GM19397 (cell line): ENCODE data around the gene DTNB.
"Not testable (repeated sequence)": the region's sequence is repeated elsewhere in the genome, so short reads cannot be mapped to it uniquely, and the experiment has no call there.

ENCODE experiments used
- ATAC-seq: cut with Tn5 transposase; IDR thresholded peaks from one replicate; pipeline ENCODE4 v1.9.1; 2021; ENCODE audit warnings: mild to moderate bottlenecking, moderate library complexity; ENCODE audit not compliant: unreplicated experiment

Gene DTNB

GRCh38 chr2:25549571-25549970 lies 123.8 kb downstream of the DTNB start:
- not testable (repeated sequence) for ATAC-seq

DNA sequence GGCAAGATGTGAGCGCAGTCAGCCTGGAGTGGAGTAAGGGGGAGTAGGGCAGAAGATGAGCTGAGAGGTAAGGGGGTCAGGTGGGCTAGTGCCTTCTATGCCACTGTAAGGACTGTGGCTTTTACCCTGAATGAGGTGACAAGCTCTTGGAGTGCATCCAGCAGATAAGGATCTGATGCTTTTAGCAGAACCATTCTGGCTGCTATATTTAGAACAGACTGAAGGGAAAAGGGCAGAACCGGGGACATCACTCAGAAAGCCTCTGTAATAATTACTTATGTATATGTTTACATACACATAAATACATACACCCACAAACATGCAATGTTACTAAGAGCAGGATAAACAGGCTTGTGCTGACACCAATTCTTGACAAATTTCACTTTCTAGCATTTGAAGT lies 124.8 kb downstream of the DTNB start:
- no peak for ATAC-seq

DNA sequence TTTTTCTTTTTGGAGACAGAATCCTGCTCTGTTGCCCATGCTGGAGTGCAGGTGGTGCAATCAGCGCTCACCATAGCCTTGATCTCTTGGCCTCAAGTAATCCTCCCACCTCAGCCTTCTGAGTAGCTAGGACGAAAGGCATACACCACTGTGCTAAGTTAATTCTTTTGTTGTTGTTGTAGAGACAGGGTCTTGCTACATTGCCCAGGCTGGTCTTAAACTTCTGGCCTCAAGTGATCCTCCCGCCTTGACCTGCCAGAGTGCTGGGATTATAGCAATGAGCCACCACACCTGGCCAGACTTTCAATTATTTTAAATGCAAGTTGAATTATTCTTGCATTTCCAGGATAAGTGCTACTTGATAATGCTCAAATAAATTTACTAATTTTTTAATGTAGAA lies 126.5 kb downstream of the DTNB start:
- ATAC-seq: no peak

GRCh38 chr2:25545899-25546298 lies 127.5 kb downstream of the DTNB start:
- ATAC-seq: no peak

GRCh38 chr2:25544445-25544844 lies 128.9 kb downstream of the DTNB start:
- no peak for ATAC-seq

DNA sequence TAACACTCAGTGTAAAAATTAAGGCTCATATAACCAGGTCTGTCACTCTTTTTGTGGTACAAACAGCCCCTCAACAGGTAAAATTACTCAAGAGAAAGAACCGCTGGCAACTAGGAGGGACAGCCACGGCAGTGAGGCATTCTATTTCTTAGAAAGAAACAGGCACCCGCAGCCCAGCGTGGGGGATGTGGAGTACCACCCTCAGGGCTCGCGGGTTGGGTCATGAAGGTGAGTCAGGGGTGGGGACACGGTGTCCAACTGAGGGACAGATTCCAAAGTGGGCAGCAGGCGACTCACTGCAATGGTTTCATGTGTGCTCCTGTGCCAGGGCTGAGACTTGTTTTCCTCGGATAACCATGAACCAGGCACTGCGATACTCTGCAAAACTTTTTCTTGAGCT lies 129.4 kb downstream of the DTNB start:
- ATAC-seq: no peak

- no peak for ATAC-seq
Observed at GRCh38 chr2:25541378-25541777, 132.0 kb downstream of the DTNB start.

DNA sequence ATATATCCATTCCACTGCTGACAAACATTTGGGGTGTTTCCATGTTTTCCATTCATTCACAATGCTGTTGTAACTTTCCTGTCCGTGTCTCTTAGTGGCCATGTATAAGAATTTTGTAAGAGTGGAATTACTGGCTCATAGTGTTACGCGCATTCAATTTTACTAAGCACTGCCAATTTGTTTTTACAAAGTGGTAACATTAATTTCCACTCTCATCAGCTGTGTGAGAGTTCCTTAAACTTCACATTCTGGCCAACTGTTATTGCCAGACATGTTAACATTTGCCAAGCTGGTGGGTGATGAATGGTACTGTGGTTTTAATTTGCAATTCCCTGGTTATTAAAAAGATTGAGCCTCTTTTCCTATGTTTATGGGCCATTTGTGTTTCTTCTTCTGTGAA lies 134.2 kb downstream of the DTNB start:
- no peak for ATAC-seq

DNA sequence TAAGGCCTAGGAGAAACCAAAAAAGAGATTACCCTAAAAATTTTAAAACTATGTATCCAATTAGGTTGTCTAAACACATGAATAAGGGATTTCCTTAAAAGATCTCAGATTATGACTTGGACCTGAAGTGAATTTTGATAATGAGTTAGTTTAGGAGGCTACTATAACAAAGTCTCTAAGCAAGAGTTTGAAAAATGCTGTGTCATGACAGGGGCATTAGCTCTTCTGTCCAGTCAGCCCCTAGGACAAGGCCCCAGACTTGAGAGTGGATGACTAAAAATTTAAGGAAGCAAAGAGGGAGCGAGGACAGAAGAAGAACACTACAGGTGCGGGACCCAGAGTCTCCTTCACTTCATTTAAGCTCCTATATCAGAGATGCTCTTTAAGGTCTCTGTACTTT lies 135.9 kb downstream of the DTNB start:
- no peak for ATAC-seq

- ATAC-seq: not testable (repeated sequence)
Observed at GRCh38 chr2:25535411-25536289, 137.7 kb downstream of the DTNB start.

- ATAC-seq: not testable (repeated sequence)
Observed at GRCh38 chr2:25534937-25535336, 138.4 kb downstream of the DTNB start.

- ATAC-seq: no peak
Observed at GRCh38 chr2:25534455-25534854, 138.9 kb downstream of the DTNB start.

GRCh38 chr2:25533771-25534170 lies 139.6 kb downstream of the DTNB start:
- ATAC-seq: not testable (repeated sequence)

DNA sequence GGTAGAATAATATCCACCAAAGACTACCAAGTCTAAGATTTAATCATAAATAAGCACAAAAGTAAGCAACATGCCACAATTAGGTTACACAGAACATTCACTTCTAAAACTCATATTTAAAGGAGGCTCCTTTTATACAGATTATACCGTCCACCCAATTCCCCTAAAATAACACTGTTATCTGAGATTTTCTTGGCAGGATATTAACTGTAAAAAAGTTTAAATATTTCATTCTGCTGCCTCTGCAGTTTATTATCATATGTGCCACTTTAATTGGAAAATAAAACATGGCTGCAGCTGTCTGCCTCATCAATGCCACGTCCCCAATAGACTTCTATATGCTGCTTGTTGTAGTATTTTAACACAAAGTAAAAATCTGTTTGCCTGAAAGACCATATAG lies 140.9 kb downstream of the DTNB start:
- ATAC-seq: no peak

- no peak for ATAC-seq
Observed at GRCh38 chr2:25529034-25529433, 144.3 kb downstream of the DTNB start.

DNA sequence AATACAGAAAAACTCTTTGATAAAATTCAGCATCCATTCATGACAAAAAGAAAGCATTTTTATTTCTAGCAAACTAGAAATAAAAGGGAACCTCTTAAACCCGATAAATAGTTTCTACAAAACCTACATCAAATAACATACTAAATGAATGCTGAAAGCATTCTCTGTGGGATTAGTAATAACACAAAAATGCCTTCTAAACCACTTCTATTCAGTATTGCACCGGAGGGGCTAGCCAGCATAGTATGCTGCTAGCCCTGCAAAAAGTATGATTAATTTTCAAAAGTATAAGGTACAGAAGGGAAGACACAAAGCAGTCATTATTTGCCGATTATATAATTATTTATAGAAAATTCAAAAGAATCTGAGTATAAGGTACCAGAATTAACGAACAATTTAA lies 145.2 kb downstream of the DTNB start:
- no peak for ATAC-seq

DNA sequence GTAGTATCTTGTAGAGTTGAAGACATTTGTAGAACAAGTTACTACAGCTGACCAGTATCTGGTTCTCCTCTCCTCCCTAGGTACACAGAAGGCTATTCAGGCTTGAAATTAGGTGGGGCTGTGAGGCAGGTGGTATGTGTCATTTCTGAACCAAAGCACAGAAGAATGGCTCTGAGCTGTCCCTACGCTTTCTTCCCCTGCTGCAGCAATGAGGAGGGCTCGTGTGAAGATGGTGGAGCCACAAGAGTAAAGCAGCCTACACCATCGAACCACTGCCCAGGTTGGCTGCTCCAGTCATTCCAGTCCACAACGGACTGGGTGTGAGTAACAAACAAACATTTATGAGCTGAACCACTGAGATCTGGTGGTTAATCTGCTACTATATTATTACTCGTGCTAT lies 148.9 kb downstream of the DTNB start:
- ATAC-seq: no peak

DNA sequence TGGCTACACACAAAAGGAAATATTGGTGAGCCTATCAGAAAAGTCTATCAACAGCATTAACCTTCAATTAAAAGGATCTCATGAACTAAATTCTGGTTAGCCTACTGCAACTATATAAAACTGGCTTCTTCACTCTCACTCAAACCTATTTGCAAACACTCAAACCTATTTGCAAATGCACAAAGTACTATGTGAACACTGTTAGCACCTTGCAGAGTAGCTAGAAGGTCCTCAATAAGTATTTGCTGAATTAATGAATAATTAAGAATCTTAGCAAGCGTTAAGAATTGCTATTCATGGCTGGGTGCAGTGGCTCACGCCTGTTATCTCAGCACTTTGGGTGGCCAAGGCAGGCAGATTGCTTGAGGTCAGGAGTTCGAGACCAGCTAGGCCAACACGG lies 150.3 kb downstream of the DTNB start:
- no peak for ATAC-seq

DNA sequence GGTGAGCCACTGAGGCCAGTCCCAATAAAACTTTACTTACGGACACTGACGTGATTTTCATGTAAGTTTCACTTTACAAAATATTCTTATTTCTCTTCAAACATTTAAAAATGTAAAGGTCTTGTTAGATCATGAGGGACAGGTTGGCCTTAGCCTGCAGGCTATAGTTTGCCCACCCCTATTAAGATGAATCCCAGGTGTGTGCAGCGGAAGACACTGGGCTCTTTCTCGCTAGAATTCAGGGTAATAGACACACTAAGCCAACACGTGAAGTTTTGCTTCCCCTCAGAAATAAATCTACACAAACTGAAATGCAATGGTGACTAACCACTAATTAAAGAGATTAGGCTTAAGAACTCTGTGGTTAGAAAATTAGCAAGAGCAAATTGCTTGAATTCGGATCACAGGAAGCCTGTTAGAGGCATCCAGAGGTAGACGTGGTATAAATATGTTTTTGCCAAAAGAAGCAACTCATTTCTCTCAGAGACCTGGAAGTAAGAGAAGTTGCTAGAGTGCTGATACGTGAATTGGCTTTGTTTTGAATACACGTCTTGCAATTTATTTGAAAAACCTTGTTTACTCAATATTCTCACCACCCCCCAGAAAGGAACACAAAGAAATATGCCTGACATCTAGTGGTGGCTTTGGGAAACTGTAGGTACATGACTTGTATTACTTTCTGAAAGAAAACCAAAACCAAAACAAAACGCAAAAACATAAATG lies 151.6 kb downstream of the DTNB start:
- peak; percentile 62 for ATAC-seq

GRCh38 chr2:25521126-25521525 lies 152.3 kb downstream of the DTNB start:
- ATAC-seq: no peak

DNA sequence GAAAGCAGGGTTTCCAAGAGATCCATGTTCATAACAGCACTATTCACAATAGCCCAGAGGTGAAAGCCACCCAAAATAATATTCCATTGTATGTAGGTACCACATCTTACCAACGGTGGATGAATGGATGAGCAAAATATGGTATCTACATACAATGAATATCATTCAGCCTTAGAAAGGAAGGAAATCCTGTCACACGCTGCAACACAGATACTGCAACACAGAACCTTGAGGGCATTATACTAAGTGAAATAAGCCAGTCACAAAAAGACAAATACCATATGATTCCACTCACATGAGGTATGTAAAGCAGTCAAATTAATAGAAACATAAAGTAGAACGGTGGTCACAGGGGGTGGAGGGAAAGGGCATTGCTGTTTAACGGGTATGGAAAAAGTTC lies 155.7 kb downstream of the DTNB start:
- no peak for ATAC-seq

DNA sequence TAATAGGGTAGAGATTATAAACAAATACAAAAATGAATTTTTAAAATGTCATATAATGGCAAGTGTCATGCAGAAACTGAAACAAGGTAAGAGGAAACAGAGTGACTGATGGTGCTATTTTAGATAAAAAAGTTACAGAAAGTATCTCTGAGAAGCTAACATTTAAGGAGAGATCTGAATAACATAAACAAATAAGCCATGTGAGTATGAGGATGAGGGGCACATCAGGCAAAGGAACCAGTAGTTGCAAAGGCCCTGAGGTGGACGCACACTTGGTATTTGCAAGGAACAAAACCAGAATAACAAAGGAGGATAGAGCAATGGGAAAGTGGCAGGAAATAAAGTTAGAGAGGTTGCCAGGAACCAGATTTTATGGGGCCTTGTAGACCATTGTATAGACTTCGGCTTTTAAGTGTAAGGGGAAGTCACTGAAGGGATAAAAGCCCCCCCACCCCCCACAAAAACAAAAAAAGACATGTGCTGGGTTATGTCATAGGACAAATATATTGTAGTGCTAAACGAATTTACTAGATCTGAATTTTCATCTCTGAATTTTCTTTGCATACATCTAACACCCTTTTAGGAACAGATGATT lies 159.2 kb downstream of the DTNB start:
- no peak for ATAC-seq
